AG09319 (cell line): ENCODE data around the gene SMC5.

Experiments
- DNase-seq: peaks from one replicate; pipeline ENCODE4 v3.0.0-alpha.2; 2010; ENCODE audit warnings: low read depth; ENCODE audit errors: extremely low read depth
- TF ChIP-seq, protein P1 (sequence below): IDR thresholded peaks from 2 replicates; pipeline ENCODE4 v1.5.1; 2011; ENCODE audit warnings: low read depth, mild to moderate bottlenecking, inconsistent platforms, low read length, moderate library complexity

The SMC5 gene

DNA sequence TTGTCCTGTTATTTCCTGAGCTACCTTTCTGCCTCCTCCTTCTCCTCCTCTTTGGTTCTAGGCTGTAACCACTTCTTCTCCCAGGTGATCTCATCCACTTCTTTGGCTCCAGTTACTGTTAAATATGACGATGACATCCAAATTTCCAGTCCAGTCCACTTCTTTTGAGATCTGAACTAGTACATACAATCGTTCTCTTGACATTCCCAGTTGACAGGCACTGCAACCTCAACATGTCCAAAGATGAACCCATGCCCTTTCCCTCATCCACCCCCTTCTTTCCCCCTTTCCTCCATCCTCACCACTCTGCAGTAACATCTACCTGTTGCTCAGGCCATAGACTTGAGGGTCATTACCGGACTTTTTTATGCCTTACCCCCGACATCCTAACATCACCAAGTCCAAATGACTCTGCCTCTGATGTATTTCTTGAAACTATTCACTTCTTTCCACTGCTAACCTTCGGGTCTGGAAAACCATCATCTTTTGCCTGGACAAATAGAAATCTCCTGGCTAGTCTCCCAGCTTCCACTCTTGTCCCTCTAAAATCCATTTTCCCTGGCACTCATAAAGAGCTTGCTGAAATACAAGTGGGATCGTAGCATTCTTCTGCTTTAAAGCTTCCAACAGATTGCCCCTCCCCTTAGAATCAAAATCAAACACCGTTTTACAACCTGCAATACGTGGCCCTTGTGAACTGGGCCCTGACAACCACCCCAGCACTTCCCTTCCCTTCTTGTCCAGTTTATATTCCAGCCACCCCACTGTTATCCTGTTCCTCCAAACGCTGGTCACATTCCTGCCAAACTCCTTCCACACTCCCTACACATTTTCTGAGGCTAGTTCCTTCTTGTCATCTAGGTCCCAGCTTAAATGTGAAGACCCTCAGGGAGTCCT lies 124.2 kb downstream of the SMC5 start:
- TF ChIP-seq, protein P1, sequence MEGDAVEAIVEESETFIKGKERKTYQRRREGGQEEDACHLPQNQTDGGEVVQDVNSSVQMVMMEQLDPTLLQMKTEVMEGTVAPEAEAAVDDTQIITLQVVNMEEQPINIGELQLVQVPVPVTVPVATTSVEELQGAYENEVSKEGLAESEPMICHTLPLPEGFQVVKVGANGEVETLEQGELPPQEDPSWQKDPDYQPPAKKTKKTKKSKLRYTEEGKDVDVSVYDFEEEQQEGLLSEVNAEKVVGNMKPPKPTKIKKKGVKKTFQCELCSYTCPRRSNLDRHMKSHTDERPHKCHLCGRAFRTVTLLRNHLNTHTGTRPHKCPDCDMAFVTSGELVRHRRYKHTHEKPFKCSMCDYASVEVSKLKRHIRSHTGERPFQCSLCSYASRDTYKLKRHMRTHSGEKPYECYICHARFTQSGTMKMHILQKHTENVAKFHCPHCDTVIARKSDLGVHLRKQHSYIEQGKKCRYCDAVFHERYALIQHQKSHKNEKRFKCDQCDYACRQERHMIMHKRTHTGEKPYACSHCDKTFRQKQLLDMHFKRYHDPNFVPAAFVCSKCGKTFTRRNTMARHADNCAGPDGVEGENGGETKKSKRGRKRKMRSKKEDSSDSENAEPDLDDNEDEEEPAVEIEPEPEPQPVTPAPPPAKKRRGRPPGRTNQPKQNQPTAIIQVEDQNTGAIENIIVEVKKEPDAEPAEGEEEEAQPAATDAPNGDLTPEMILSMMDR, result no peak
- DNase-seq, result no peak

DNA sequence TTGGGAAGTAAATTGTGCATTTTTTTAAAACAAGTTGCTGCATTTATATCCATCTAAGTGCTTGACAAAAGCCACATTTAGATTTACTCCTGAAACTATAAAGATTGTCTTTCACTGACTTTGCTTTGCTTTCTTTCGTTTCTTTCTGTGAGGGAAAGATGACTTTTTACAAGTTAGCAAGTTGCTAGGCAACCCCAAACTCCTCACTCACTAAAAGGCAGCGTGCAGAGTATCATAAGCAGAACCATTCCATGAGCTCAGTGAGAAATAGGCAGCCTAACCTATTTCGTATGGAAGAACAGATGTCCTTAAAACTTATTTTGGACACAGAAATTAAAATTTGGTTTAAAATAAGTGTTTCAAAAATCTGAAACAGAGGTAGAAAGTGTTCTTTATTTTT lies 126.6 kb downstream of the SMC5 start:
- DNase-seq, result no peak
- TF ChIP-seq, protein P1, result no peak

DNA sequence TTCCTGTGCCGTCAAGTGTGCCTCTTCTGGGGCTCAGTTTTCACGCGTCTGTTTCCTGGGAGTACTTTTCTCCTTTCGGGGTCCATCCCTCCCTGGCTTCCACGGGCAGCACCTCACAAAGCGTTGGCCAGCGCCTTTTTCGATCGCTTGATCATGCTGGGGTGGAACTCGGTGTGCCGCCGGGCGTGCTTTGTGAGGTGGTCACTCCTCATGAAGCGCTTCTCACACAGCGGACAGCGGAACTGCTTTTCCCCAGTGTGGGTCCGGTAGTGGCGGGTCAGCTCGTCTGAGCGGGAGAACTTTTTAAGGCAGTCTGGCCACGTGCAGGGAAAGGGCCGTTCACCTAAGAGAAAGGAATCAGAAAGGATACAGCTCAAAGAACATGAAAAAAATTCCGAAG lies 128.9 kb downstream of the SMC5 start:
- DNase-seq, result no peak
- TF ChIP-seq, protein P1, result no peak

DNA sequence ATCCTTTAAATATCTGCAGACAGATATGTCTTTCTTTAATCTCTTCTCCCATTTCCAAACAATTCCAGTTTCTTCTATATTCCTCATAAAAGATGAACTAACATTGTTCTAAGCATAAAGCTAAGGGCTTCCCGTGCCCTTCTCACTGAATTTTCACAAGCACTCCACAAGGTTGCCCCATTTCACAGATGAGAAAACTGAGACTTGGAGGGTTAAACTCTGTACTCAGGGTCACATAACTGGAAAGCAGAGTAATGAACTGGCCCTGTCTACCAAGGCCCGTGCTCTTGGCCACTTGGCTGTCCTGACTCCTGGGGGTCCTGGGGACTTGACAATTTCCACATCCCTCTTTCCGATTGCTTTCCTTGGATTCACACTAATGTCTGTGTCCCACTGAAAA lies 130.4 kb downstream of the SMC5 start:
- TF ChIP-seq, protein P1, result no peak
- no peak for DNase-seq

DNA sequence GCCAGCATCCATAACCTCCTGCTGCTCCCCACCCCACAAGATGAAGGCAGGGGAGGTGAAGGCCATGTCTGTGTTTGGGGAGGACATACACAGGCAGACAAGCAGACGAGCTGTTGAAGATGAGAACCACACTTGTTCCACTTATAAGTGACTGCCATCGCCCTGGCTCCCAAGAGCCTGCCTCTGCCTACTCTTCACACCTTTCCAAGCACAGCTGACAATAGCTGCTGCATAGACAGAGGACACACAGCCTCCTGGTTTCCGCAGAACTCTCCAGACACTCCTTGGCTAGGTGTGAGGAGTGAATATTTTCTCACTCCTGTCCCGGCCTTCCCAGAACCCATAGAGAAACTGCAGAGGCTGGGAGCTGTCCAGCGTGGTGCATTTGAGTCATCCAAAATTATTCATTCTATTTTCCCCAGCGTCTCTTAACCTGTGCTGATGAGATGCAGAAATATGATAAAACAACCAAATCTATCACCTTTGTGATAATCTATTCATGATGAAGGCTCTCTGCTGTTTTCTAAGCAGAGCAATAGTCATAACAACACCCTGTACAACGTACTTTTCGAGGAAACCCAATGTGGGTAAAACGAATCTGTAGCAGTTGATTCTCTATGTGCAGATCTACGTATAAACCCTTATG lies 131.0 kb downstream of the SMC5 start:
- DNase-seq, result no peak

DNA sequence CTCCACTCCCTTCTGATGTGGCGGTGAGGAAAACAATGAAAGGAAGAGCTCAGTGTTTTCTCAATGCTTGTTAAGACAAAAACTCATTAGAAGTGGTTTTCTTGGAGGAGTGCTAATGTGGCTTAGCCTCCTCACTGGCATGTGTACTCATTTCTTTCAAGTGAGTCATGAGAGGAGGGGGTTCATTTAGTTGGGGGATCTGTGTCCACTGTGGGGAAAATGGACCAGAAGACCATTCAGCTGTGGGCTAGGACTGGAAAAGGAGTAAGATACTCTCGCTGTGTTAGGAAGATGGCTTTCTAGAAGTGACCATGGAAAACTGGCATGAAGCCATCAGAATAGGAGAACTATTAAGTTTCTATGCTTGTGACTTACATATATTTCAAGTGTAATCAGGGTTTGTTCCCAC lies 132.2 kb downstream of the SMC5 start:
- no peak for DNase-seq
- TF ChIP-seq, protein P1, result no peak

More for the DNA sequence above, 131.0 kb downstream of the SMC5 start:
- TF ChIP-seq, protein P1, result no peak

DNA sequence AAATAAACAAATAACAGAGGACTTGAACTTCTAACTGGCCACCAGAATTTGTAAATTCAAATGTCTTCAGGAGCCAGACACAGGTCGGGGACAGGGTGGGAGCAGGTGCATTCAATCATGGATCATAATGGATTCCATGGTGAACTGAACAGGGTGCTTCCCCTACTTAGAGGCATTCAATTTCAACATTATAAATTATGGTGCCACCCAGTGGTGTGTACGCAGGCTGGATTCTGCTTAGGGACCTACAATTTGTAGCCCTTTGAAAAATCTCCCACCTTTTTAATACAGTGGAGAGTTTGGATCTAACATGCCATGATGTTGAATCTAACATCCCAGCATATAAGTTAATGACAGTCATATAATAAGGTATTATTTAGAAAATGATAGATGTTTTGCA lies 133.4 kb downstream of the SMC5 start:
- no peak for DNase-seq
- TF ChIP-seq, protein P1, result no peak; the same call in none of the 2 replicates
